Measurements from ENCODE around the gene METAP2. TPM values are rescaled to one million over a fixed set of nuclear protein-coding genes. Genes with fewer than 3 reads are reported as not detected.

Gene METAP2
- total RNA-seq, 1 donor from 2014 or later, result 81.8 TPM

GRCh38 chr12:95506707-95507523 lies 33.0 kb downstream of the METAP2 start:
- TF ChIP-seq CTCF (IDR thresholded peaks at IDR 0.05; ENCODE audit: partially characterized antibody, unreplicated experiment), result no peak
- Mint-ChIP-seq H3K4me1 (ENCODE audit: low read depth, unreplicated experiment) (no peaks in the 10 kb centered on the region), H3K9me3 (ENCODE audit: unreplicated experiment) (no peaks in the 10 kb centered on the region), H3K4me3 (ENCODE audit: unreplicated experiment) (no peak overlapping the region), H3K36me3 (ENCODE audit: unreplicated experiment) (no peaks in the 10 kb centered on the region), H3K27ac (ENCODE audit: unreplicated experiment) (no peak overlapping the region), H3K27me3 (ENCODE audit: unreplicated experiment) (no peaks in the 10 kb centered on the region)
- no peak for DNase-seq

GRCh38 chr12:95509300-95509699 lies 35.3 kb downstream of the METAP2 start:
- no peak overlapping the region for H3K4me3 Mint-ChIP-seq (ENCODE audit: unreplicated experiment)
- no peaks in the 10 kb centered on the region for H3K36me3 Mint-ChIP-seq (ENCODE audit: unreplicated experiment)
- H3K4me1 Mint-ChIP-seq (ENCODE audit: low read depth, unreplicated experiment), result no peaks in the 10 kb centered on the region
- no peaks in the 10 kb centered on the region for H3K27me3 Mint-ChIP-seq (ENCODE audit: unreplicated experiment)
- no peak for TF ChIP-seq CTCF (IDR thresholded peaks at IDR 0.05; ENCODE audit: partially characterized antibody, unreplicated experiment)
- DNase-seq, result no peak
- no peak overlapping the region for H3K27ac Mint-ChIP-seq (ENCODE audit: unreplicated experiment)
- no peaks in the 10 kb centered on the region for H3K9me3 Mint-ChIP-seq (ENCODE audit: unreplicated experiment)

GRCh38 chr12:95511977-95512376 lies 38.0 kb downstream of the METAP2 start:
- DNase-seq, result no peak
- no peak overlapping the region for H3K4me3 Mint-ChIP-seq (ENCODE audit: unreplicated experiment)
- no peaks in the 10 kb centered on the region for H3K4me1 Mint-ChIP-seq (ENCODE audit: low read depth, unreplicated experiment)
- H3K9me3 Mint-ChIP-seq (ENCODE audit: unreplicated experiment), result no peaks in the 10 kb centered on the region
- H3K36me3 Mint-ChIP-seq (ENCODE audit: unreplicated experiment), result no peaks in the 10 kb centered on the region
- H3K27me3 Mint-ChIP-seq (ENCODE audit: unreplicated experiment), result no peaks in the 10 kb centered on the region
- no peak overlapping the region for H3K27ac Mint-ChIP-seq (ENCODE audit: unreplicated experiment)
- TF ChIP-seq CTCF (IDR thresholded peaks at IDR 0.05; ENCODE audit: partially characterized antibody, unreplicated experiment), result no peak

DNA sequence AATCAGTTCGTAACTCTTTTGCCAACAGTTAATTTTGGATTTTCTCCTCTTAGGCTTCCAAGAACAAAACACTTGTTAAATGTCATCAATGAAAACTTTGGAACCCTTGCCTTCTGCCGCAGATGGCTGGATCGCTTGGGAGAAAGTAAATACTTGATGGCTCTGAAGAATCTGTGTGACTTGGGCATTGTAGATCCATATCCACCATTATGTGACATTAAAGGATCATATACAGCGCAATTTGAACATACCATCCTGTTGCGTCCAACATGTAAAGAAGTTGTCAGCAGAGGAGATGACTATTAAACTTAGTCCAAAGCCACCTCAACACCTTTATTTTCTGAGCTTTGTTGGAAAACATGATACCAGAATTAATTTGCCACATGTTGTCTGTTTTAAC lies 39.6 kb downstream of the METAP2 start:
- TF ChIP-seq CTCF (IDR thresholded peaks at IDR 0.05; ENCODE audit: partially characterized antibody, unreplicated experiment), result no peak
- Mint-ChIP-seq H3K4me1 (ENCODE audit: low read depth, unreplicated experiment) (no peaks in the 10 kb centered on the region), H3K9me3 (ENCODE audit: unreplicated experiment) (no peaks in the 10 kb centered on the region), H3K4me3 (ENCODE audit: unreplicated experiment) (no peak overlapping the region), H3K27ac (ENCODE audit: unreplicated experiment) (no peak overlapping the region), H3K27me3 (ENCODE audit: unreplicated experiment) (no peaks in the 10 kb centered on the region), H3K36me3 (ENCODE audit: unreplicated experiment) (no peaks in the 10 kb centered on the region)
- no peak for DNase-seq

DNA sequence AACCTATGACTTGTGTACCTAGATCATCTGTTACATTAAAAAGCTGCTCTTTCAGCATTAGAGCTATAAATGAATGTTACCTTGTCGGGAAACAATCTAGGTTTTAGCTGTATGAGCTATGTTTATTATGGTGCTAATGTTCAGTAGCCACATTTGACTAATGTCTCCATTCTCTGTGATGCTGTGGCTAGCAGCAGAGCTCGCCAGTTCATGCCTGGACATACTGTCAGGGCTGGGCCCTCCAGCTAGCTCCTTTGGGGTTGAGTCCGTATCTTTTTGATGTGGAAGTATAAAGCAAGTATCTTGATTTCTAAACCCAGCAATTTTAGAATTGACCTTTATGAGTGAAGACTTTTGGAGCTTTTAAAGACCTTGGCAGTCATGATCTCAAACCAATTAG lies 41.2 kb downstream of the METAP2 start:
- Mint-ChIP-seq H3K4me1 (ENCODE audit: low read depth, unreplicated experiment) (no peaks in the 10 kb centered on the region), H3K27ac (ENCODE audit: unreplicated experiment) (no peak overlapping the region), H3K9me3 (ENCODE audit: unreplicated experiment) (no peaks in the 10 kb centered on the region), H3K4me3 (ENCODE audit: unreplicated experiment) (no peak overlapping the region), H3K36me3 (ENCODE audit: unreplicated experiment) (no peaks in the 10 kb centered on the region), H3K27me3 (ENCODE audit: unreplicated experiment) (no peaks in the 10 kb centered on the region)
- DNase-seq, result no peak
- no peak for TF ChIP-seq CTCF (IDR thresholded peaks at IDR 0.05; ENCODE audit: partially characterized antibody, unreplicated experiment)
